WERI-Rb-1 (cell line): ENCODE data around the gene ZMAT5.

Source experiments
- DNase-seq: peaks from one replicate; pipeline ENCODE4 v3.0.0-alpha.2; 2020
- H3K27ac ChIP-seq: fragments of 250-450 bp; sonication (Bioruptor Pico); 2 replicates; pipeline ENCODE4 v1.5.1; 2020; ENCODE audit warnings: mild to moderate bottlenecking, moderate library complexity
- H3K27me3 ChIP-seq: fragments of 250-450 bp; sonication (Bioruptor Pico); 2 replicates; pipeline ENCODE4 v1.5.1; 2021; ENCODE audit warnings: mild to moderate bottlenecking, low read depth, moderate library complexity; ENCODE audit not compliant: insufficient read depth, severe bottlenecking
- H3K36me3 ChIP-seq: fragments of 250-450 bp; sonication (Bioruptor Pico); 2 replicates; pipeline ENCODE4 v1.5.1; 2020; ENCODE audit warnings: mild to moderate bottlenecking, moderate library complexity
- H3K4me3 ChIP-seq: 2 replicates; pipeline ENCODE4 v1.5.1; 2011; ENCODE audit warnings: low read depth, mild to moderate bottlenecking, control low read depth, low read length
- H3K9me3 ChIP-seq: fragments of 250-450 bp; sonication (Bioruptor Pico); 2 replicates; pipeline ENCODE4 v1.5.1; 2021; ENCODE audit warnings: mild to moderate bottlenecking, moderate library complexity; ENCODE audit not compliant: severe bottlenecking
- CTCF ChIP-seq: IDR thresholded peaks from 2 replicates; pipeline ENCODE4 v1.5.1; 2011; ENCODE audit warnings: low read depth, mild to moderate bottlenecking, control low read depth, inconsistent platforms, low read length

ZMAT5 gene

GRCh38 chr22:29732883-29733282 is 33.9 kb downstream of the ZMAT5 start:
- TF ChIP-seq CTCF, result no peak

GRCh38 chr22:29731058-29731850 is 35.6 kb downstream of the ZMAT5 start:
- no peaks in the 10 kb centered on the region for H3K9me3 ChIP-seq
- no peak overlapping the region; the same call in 1 of the 2 replicates for H3K27ac ChIP-seq
- TF ChIP-seq CTCF, result no peak
- H3K4me3 ChIP-seq, result no peak overlapping the region
- H3K36me3 ChIP-seq, result no peaks in the 10 kb centered on the region; the same call in 1 of the 2 replicates
- H3K27me3 ChIP-seq, result no peaks in the 10 kb centered on the region
- DNase-seq, result no peak

More at GRCh38 chr22:29732883-29733282, 33.9 kb downstream of the ZMAT5 start:
- DNase-seq, result no peak
- peak overlapping the region; percentile 83 for H3K27ac ChIP-seq
- no peaks in the 10 kb centered on the region; the same call in 1 of the 2 replicates for H3K36me3 ChIP-seq
- no peak overlapping the region for H3K4me3 ChIP-seq
- no peaks in the 10 kb centered on the region for H3K27me3 ChIP-seq
- no peaks in the 10 kb centered on the region for H3K9me3 ChIP-seq

- Histone ChIP-seq H3K27ac (no peak overlapping the region), H3K4me3 (no peak overlapping the region), H3K9me3 (no peaks in the 10 kb centered on the region), H3K27me3 (no peaks in the 10 kb centered on the region), H3K36me3 (no peaks in the 10 kb centered on the region; the same call in 1 of the 2 replicates)
- DNase-seq, result no peak
- TF ChIP-seq CTCF, result no peak
Measured at GRCh38 chr22:29729161-29729560, 37.6 kb downstream of the ZMAT5 start.

GRCh38 chr22:29727131-29727523 is 39.7 kb downstream of the ZMAT5 start:
- Histone ChIP-seq H3K27ac (no peak overlapping the region; the same call in 1 of the 2 replicates), H3K27me3 (no peaks in the 10 kb centered on the region), H3K36me3 (no peaks in the 10 kb centered on the region), H3K4me3 (no peak overlapping the region), H3K9me3 (no peaks in the 10 kb centered on the region)
- TF ChIP-seq CTCF, result peak; percentile 81
- DNase-seq, result peak; percentile 88

GRCh38 chr22:29726512-29727130 is 40.2 kb downstream of the ZMAT5 start:
- no peak for TF ChIP-seq CTCF
- Histone ChIP-seq H3K9me3 (no peaks in the 10 kb centered on the region), H3K36me3 (no peaks in the 10 kb centered on the region), H3K27me3 (no peaks in the 10 kb centered on the region), H3K4me3 (no peak overlapping the region), H3K27ac (no peak overlapping the region; the same call in 1 of the 2 replicates)
- DNase-seq, result no peak
